Upper lobe of left lung (tissue), 6 donors: ENCODE results near the gene TEN1. TPM values are rescaled to one million over a fixed set of nuclear protein-coding genes. Genes with fewer than 3 reads are reported as not detected.
"Not testable (repeated sequence)": the region's sequence is repeated elsewhere in the genome, so short reads cannot be mapped to it uniquely, and the experiment has no call there.

Experiments used
- ATAC-seq, 2 donors: fragments of 200-7000 bp; cut with Tn5 transposase; one replicate each; pipeline ENCODE4 v1.9.1; 2022; ENCODE audit warnings: mild to moderate bottlenecking in 2 of 2, moderate library complexity in 2 of 2; ENCODE audit not compliant: low FRiP score in 2 of 2
- DNase-seq, 2 donors: peaks; one replicate each; pipeline ENCODE4 v3.0.0-alpha.2; 2019 to 2020
- H3K27ac ChIP-seq, 4 donors: fragments of 200-600 bp; sonication (generic); one replicate each; pipeline ENCODE4 v1.5.1; 2016 to 2019
- H3K27me3 ChIP-seq, 4 donors: fragments of 200-600 bp; sonication (generic); one replicate each; pipeline ENCODE4 v1.5.1; 2017 to 2019
- H3K36me3 ChIP-seq, 4 donors: fragments of 200-600 bp; sonication (generic); one replicate each; pipeline ENCODE4 v1.5.1; 2016 to 2019
- H3K4me1 ChIP-seq, 4 donors: fragments of 200-600 bp; sonication (generic); one replicate each; pipeline ENCODE4 v1.5.1; 2018 to 2019
- H3K4me3 ChIP-seq, 4 donors: fragments of 200-600 bp; sonication (generic); one replicate each; pipeline ENCODE4 v1.5.1; 2017 to 2019; ENCODE audit warnings: mild to moderate bottlenecking in 2 of 4, moderate library complexity in 1 of 4
- H3K9me3 ChIP-seq, 4 donors: fragments of 200-600 bp; sonication (generic); one replicate each; pipeline ENCODE4 v1.5.1; 2018 to 2019
- CTCF ChIP-seq, 6 experiments: fragments of 450-650 bp in 4 of 6; fragments of 200-600 bp in 2 of 6; sonication (generic) in 2 of 6; IDR thresholded peaks; one replicate each; pipeline ENCODE4 v1.5.1; 2016 to 2019; ENCODE audit warnings: antibody characterized with exemption in 6 of 6
- EP300 ChIP-seq, 4 donors: sonication (generic); formaldehyde crosslinking; IDR thresholded peaks; one replicate each; pipeline ENCODE4 v1.5.1; 2017; ENCODE audit warnings: antibody characterized with exemption in 4 of 4, control low read depth in 2 of 4
- POLR2A ChIP-seq, 4 donors: fragments of 450-650 bp; IDR thresholded peaks; one replicate each; pipeline ENCODE4 v1.5.1; 2016 to 2017; ENCODE audit warnings: antibody characterized with exemption in 4 of 4, mild to moderate bottlenecking in 2 of 4
- POLR2AphosphoS5 ChIP-seq, 2 donors: sonication (generic); formaldehyde crosslinking; IDR thresholded peaks; one replicate each; pipeline ENCODE4 v1.5.1; 2017; ENCODE audit warnings: antibody characterized with exemption in 2 of 2
- WGBS, 2 donors: methylation state at CpG; one replicate each; pipeline ENCODE4 v1.1.5; 2017 to 2018; 5-methylcytosine and 5-hydroxymethylcytosine counted together
- total RNA-seq, 6 donors: library from RNA; depleted of rRNA in 4 of 6; stranded (reverse); fragments of >200 nt in 4 of 6; gene quantifications; one replicate each; pipeline versions ENCODE4 v1.1.0 to v1.2.1, GENCODE V29; 2016 to 2021
- donor health status: DM: no; HTN: no; CAD: no; lungs with moderate emphysema.
- donor health status: DM: no; HTN: yes; CAD: no; lungs with severe emphysema.

The TEN1 gene
- total RNA-seq, 6 donors from 2014 or later = 13.6 to 29.3 (median 17.0) TPM; not detected in 1

GRCh38 chr17:75959051-75959838 is 19.8 kb upstream of the TEN1 start:
- DNase-seq = no peak
- no peak for ATAC-seq
- TF ChIP-seq CTCF (IDR thresholded peaks at IDR 0.05) (no peak), POLR2AphosphoS5 (IDR thresholded peaks at IDR 0.05) (no peak)
- Histone ChIP-seq H3K36me3 (peaks cover 18 to 42% (median 27%) of the 10 kb centered on the region in 4 donors), H3K9me3 (no peaks in the 10 kb centered on the region), H3K27me3 (no peaks in the 10 kb centered on the region), H3K4me3 (no peak overlapping the region), H3K27ac (no peak overlapping the region), H3K4me1 (peaks cover 0 to 5% (median 0%) of the 10 kb centered on the region in 4 donors)
- WGBS, 2 donors = 68 to 69% methylated on average over 8 of the region's 8 CpGs

GRCh38 chr17:75959839-75960511 is 19.1 kb upstream of the TEN1 start:
- Histone ChIP-seq H3K4me1 (peaks cover 0 to 5% (median 0%) of the 10 kb centered on the region in 4 donors), H3K4me3 (no peak overlapping the region), H3K36me3 (peaks cover 14 to 36% (median 21%) of the 10 kb centered on the region in 4 donors), H3K27me3 (no peaks in the 10 kb centered on the region), H3K27ac (no peak overlapping the region), H3K9me3 (no peaks in the 10 kb centered on the region)
- no peak for DNase-seq
- ATAC-seq = no peak
- 94 to 95% methylated on average over 11 of the region's 11 CpGs for WGBS, 2 donors
- no peak for TF ChIP-seq CTCF (IDR thresholded peaks at IDR 0.05)
- TF ChIP-seq EP300 (IDR thresholded peaks at IDR 0.05) = no peak
- no peak for TF ChIP-seq POLR2A (IDR thresholded peaks at IDR 0.05)
- TF ChIP-seq POLR2AphosphoS5 (IDR thresholded peaks at IDR 0.05) = no peak

- Histone ChIP-seq H3K9me3 (no peaks in the 10 kb centered on the region), H3K36me3 (peaks cover 0 to 22% (median 0%) of the 10 kb centered on the region in 4 donors), H3K4me3 (no peak overlapping the region), H3K4me1 (peaks cover 0 to 15% (median 11%) of the 10 kb centered on the region in 4 donors), H3K27me3 (no peaks in the 10 kb centered on the region), H3K27ac (no peak overlapping the region)
- whole genome bisulfite sequencing, 2 donors = 96 to 97% methylated on average over 5 to 6 of the region's 6 CpGs
- DNase-seq = no peak
- no peak for ATAC-seq
- TF ChIP-seq CTCF (IDR thresholded peaks at IDR 0.05) = no peak
- no peak for TF ChIP-seq POLR2A (IDR thresholded peaks at IDR 0.05)
- TF ChIP-seq POLR2AphosphoS5 (IDR thresholded peaks at IDR 0.05) = no peak
- TF ChIP-seq EP300 (IDR thresholded peaks at IDR 0.05) = no peak
Observed at GRCh38 chr17:75965468-75965867, 13.6 kb upstream of the TEN1 start.

GRCh38 chr17:75969044-75969443 is 10.0 kb upstream of the TEN1 start:
- Histone ChIP-seq H3K27ac (peak overlapping the region in 3 of 4 donors; percentile 35 to 76 (median 40)), H3K36me3 (peaks cover 0 to 46% (median 0%) of the 10 kb centered on the region in 4 donors), H3K4me1 (peaks cover 0 to 17% (median 13%) of the 10 kb centered on the region in 4 donors)
- not testable (repeated sequence) for H3K9me3 ChIP-seq, H3K27me3 ChIP-seq, H3K4me3 ChIP-seq, ATAC-seq
- DNase-seq = peak in 1 of 2 donors; percentile 46
- WGBS, 2 donors = 88 to 92% methylated on average over 10 of the region's 10 CpGs

GRCh38 chr17:75970011-75970523 is 9.0 kb upstream of the TEN1 start:
- Histone ChIP-seq H3K27me3 (no peaks in the 10 kb centered on the region), H3K4me3 (no peak overlapping the region), H3K9me3 (no peaks in the 10 kb centered on the region), H3K27ac (peak overlapping the region; percentile 59 to 77 (median 70)), H3K36me3 (peaks cover 0 to 50% (median 0%) of the 10 kb centered on the region in 4 donors), H3K4me1 (peaks cover 0 to 18% (median 13%) of the 10 kb centered on the region in 4 donors)
- peak in 1 of 2 donors; percentile 35 for DNase-seq
- WGBS, 2 donors = 33 to 53% methylated on average over 4 of the region's 4 CpGs
- TF ChIP-seq POLR2A (IDR thresholded peaks at IDR 0.05) (no peak), CTCF (IDR thresholded peaks at IDR 0.05) (no peak), POLR2AphosphoS5 (IDR thresholded peaks at IDR 0.05) (no peak), EP300 (IDR thresholded peaks at IDR 0.05) (no peak)
- peak in 1 of 2 donors; percentile 32 for ATAC-seq
